ENCODE measurements around the gene SUPV3L1.

DNA sequence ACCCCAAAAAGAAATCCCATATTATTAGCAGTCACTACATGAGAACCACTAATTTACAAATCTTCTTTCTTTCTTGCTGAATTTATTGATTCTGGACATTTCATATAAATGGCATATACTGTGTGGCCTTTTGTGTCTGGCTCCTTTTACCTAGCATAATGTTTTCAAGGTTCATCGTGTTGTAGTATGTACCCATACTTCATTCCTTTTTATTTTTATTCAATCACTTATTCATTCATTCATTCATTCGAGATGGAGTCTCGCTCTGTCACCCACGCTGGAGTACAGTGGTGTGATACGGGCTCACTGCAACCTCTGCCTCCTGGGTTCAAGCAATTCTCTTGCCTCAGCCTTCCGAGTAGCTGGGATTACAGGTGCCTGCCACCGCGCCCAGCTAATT, 34.2 kb upstream of the SUPV3L1 start:
- TF ChIP-seq CTCF (conservative IDR thresholded peaks at IDR 0.05 in 1 of 2, IDR thresholded peaks at IDR 0.05 in 1 of 2; ENCODE audit: extremely low read depth in 1 of 2, insufficient read depth in 1 of 2, low read depth in 1 of 2, low read length in 2 of 2): no peak
- no peak for TF ChIP-seq EZH2 (IDR thresholded peaks at IDR 0.05; ENCODE audit: borderline replicate concordance, low read length)
